ENCODE results near the gene PRKAR2A.
"Not testable (repeated sequence)": the region's sequence is repeated elsewhere in the genome, so short reads cannot be mapped to it uniquely, and the experiment has no call there.

Gene PRKAR2A

DNA sequence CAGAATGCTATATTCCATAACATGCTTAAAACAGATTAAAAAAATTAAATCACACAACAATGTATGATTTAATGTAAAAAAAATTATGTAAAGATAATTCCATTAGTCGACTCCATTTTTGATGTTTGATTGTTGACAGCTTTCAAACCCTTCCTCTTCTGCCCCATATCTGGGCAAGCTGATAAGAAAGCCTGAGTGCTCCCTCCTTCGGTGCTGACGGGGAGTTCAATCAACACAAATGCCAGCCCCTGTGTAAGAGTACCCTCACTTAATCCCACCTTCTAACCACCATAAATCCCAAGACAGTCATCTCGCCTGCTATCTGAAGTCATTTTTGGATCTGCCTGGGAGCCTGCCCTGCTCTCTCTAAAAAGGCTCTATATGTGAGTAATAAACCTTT is 70.8 kb downstream of the PRKAR2A start:
- DNase-seq = no peak

DNA sequence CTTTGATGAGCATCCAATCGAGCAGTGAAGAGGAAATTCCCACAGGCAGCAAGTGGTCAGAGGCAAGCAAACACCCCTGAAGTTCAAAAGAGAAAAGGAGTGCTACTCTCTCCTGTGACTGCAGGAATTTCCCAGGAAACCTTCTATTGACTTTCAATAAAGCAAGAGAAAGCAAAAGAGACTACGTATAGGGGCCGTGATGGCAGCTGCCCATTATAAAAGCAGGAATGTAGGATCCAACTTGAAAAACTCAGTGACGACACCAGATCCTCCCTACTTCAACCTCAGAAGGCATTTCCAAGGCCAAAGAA is 77.5 kb downstream of the PRKAR2A start:
- DNase-seq = no peak

DNA sequence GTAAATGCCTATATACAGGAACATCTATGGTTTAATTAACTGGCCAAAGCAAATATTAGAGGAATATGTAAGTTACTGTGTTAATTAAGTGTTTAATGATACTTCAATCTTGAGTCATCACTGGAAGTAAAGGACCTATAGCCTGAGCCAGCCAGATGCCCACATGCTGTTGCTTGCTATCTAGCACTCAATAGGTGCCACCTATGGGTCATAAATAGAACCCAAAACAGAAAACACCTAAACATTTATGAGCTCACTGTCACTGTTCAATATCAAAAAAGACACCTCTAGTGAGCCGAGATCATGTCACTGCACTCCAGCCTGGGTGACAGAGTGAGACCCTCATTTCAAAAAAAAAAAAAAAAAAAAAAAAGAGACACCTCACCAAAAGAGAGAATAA is 82.3 kb downstream of the PRKAR2A start:
- no peak for DNase-seq

GRCh38 chr3:48762816-48763215 is 84.9 kb downstream of the PRKAR2A start:
- DNase-seq = no peak

DNA sequence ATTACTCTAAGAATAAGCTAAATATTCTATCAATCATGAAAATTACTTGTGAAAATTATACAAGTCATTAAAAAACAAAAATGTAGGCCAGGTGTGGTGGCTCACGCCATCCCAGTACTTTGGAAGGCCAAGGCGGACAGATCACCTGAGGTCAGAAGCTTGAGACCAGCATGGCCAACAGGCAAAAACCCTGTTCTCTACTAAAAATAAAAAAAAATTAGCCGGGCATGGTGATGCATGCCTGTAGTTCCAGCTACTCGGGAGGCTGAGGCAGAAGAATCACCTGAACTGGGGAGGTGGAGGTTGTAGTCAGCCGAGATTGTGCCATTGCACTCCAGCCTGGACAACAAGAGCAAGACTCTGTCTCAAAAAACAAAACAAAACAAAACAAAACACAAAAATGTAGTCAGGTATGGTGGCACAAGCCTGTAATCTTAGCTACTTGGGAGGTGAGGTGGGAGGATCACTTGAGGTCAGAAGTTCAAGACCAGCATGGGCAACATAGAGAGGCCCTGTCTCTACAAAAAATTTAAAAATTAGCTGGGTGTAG is 87.6 kb downstream of the PRKAR2A start:
- DNase-seq = not testable (repeated sequence)

- DNase-seq = not testable (repeated sequence)
Observed at GRCh38 chr3:48759531-48759930, 88.1 kb downstream of the PRKAR2A start.

DNA sequence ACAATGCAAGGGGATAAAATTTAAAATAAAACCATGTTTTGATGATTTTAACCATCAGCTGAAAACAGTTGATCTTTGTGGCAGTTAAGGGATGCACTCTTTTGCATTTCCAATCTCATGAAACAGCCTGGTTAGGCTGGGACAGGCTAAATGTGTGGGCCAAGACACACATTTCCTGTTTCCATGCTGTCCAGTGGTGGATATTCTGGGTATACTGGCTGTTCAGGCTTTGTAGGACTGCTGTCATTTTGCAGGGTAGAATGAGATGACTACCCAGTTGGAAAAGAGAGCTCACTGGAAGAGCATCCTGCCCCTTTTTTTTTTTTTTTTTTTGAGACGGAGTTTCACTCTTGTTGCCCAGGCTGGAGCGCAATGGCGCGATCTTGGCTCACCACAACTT is 88.6 kb downstream of the PRKAR2A start:
- no peak for DNase-seq

GRCh38 chr3:48756640-48757039 is 91.0 kb downstream of the PRKAR2A start:
- DNase-seq = no peak

DNA sequence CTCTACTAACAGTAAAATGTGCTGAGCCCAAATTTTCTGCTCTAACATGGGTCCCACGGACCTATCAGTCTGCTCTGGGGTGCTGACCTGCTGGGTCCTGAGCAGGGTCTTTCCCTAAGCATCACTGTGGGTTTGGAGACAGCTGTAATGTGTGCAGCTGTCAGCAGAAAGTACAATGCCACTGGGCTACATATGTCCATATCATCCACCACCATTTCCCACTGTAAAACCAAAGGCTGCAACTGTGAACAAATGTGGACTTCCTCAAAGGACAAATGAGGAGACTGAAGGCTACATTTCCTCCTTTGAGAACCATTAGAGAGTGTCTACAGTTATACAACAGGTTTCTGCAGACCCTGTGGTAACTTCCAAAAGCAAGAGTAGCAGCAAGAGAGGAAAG is 96.8 kb downstream of the PRKAR2A start:
- DNase-seq = no peak

DNA sequence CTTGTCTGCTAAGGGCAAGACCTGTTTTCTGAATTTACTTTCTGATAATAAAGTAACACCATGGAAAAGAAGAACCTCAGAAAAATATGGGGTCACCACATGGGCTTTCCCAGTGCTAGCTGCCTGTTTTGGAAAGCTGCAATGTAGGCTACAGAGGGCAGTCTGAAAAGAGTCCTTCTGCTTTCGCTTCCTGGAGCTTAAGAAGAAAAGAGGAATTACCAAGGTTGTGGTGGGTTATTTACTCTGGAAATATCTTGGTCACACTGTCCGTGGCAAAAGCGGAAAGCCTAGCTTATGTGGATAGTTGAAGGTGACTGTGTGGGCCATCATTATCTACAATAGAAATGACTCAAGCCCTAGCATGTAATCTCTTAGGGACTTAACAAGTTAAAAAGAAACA is 98.9 kb downstream of the PRKAR2A start:
- no peak for DNase-seq

DNA sequence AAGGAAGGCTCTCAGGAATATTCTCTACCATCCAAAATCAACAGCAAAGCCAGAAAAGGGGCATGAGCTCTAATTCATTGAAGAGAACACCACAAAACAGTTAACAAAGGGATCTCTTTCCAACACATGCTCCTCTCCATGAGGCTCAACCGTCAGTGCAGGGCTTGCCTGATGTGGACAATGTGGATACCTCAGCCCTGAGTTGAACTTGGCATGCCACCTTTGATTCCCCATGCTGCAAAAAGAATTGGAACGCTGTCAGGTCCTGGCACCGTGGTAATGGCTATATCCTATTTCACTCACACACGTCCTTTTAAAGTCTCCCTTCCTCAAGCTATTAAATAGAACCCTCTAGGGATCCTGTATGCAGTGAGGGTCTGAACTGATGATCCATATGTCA is 100.0 kb downstream of the PRKAR2A start:
- DNase-seq = no peak

GRCh38 chr3:48747015-48747615 is 100.6 kb downstream of the PRKAR2A start:
- DNase-seq = no peak

DNA sequence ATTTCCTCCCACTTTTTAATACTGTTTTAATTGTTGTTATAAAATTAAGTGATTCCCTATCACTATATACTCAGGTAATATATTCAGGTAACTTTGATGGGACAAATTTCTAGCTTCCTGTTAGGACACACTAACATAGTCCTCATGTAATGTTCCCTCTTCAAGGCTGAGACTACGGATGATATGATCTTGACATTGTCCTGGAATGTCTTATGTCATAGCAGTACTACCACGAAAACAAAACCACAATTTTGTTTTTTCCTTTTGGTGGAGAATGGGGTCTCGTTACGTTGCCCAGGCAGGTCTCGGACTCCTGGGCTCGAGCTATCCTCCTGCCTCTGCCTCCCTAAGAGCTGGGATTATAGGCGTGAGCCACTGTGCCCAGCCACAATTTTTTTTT is 103.9 kb downstream of the PRKAR2A start:
- DNase-seq = no peak

DNA sequence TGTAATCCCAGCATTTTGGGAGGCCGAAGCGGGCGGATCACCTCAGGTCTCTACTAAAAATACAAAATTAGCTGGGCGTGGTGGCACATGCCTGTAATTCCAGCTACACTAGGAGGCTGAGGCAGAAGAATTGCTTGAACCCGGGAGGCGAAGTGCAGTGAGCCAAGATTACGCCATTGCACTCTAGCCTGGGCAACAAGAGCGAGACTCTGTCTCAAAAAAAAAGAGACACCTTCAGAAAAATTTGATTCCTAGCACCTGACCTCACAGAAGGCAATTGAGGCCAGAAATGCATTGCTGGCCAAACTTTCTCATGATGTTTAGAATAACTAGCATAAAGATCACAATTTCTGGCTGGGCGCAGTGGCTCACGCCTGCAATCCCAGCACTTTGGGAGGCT is 106.4 kb downstream of the PRKAR2A start:
- DNase-seq = not testable (repeated sequence)

GRCh38 chr3:48739955-48740823 is 107.5 kb downstream of the PRKAR2A start:
- DNase-seq = peak; percentile 60

DNA sequence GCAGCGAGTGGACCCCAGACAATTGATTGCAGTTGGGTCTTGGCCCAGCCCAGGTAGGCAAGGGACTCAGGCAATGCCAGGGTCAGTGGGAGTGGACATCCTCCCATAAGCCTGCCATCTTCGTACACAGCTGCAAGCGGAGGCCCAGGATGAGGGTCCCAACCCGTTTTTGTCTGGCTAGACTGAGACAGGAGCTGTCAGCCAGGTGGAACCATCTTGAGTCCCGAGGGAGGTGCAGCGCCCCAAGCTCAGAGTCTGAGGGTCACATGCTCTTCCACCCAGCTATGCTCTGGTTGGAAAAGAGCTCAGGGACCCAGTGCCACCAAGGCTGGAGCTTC is 108.1 kb downstream of the PRKAR2A start:
- DNase-seq = no peak

DNA sequence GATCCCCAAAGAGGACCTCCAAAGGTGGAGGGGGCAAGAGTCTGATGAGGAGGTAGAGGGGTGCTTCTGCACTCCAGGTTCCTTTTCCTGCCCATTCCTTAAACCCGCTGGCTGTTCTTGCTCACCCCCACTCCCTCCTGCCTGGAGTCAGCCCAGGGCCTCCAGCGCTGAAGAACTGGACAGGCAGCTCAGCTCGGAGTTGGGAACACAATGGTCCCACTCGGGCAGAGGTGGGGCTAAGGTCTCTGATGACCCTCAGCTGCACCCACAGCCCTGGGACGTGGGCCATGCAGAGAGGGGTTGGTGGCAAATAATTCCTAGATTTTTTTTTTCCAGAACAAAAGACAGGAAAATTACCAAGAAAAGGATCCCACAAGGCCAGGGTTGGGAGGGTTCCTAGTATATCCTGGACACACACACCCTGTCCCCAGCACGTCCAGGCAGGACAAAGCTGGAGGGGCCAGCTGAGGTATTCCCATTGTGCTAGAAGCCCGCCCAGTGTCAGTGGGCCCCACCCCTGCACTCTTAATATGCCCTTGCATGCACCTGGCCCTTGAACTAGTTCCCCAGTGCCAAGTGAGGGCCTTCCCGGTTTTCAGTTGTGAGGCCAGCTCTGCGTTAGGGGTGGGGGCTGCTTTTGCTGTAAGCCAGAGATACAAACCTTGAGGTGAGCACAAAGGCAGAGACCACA is 108.6 kb downstream of the PRKAR2A start:
- no peak for DNase-seq

- DNase-seq = no peak
Observed at GRCh38 chr3:48738144-48738536, 109.5 kb downstream of the PRKAR2A start.

GRCh38 chr3:48735075-48735767 is 112.5 kb downstream of the PRKAR2A start:
- DNase-seq = not testable (repeated sequence)

- not testable (repeated sequence) for DNase-seq
Observed at GRCh38 chr3:48734541-48734940, 113.1 kb downstream of the PRKAR2A start.

DNA sequence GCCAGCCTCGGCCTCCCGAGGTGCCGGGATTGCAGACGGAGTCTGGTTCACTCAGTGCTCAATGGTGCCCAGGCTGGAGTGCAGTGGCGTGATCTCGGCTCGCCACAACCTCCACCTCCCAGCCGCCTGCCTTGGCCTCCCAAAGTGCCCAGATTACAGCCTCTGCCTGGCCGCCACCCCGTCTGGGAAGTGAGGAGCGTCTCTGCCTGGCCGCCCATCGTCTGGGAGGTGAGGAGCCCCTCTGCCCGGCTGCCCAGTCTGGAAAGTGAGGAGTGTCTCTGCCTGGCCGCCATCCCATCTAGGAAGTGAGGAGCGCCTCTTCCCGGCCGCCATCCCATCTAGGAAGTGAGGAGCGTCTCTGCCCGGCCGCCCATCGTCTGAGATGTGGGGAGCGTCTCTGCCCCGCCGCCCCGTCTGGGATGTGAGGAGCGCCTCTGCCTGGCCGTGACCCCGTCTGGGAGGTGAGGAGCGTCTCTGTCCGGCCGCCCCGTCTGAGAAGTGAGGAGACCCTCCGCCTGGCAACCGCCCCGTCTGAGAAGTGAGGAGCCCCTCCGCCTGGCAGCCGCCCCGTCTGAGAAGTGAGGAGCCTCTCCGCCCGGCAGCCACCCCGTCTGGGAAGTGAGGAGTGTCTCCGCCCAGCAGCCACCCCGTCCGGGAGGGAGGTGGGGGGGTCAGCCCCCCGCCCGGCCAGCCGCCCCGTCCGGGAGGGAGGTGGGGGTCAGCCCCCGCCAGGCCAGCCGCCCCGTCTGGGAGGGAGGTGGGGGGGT is 113.7 kb downstream of the PRKAR2A start:
- DNase-seq = not testable (repeated sequence)

- DNase-seq = no peak
Observed at GRCh38 chr3:48727511-48727910, 120.2 kb downstream of the PRKAR2A start.

Data from CD4-positive, alpha-beta T cell treated with Interleukin-6 for 4 hours (primary cell).